ENCODE measurements around the gene ADAMTS19.

GRCh38 chr5:129572060-129572459, 112.0 kb downstream of the ADAMTS19 start:
- TF ChIP-seq CTCF (IDR thresholded peaks at IDR 0.05; ENCODE audit: insufficient read depth, low read length): no peak
- TF ChIP-seq REST (IDR thresholded peaks at IDR 0.05; ENCODE audit: insufficient replicate concordance, low read depth): no peak
- no peak for TF ChIP-seq SPI1 (IDR thresholded peaks at IDR 0.05; ENCODE audit: borderline replicate concordance, low read depth)
- TF ChIP-seq POLR2AphosphoS5 (IDR thresholded peaks at IDR 0.05; ENCODE audit: low read depth): no peak
- TF ChIP-seq GABPA (IDR thresholded peaks at IDR 0.05; ENCODE audit: low read depth): no peak
